Suprapubic skin (tissue), 3 donors: ENCODE measurements around the gene PHTF2.

ENCODE experiments used
- CTCF ChIP-seq, 2 donors: fragments of 200-600 bp in 1 of 2; fragments of 450-650 bp in 1 of 2; sonication (generic) in 1 of 2; IDR thresholded peaks; one replicate each; pipeline ENCODE4 v1.5.1; 2016 to 2019; ENCODE audit warnings: antibody characterized with exemption in 2 of 2, mild to moderate bottlenecking in 1 of 2, moderate library complexity in 1 of 2
- EP300 ChIP-seq: sonication (generic); formaldehyde crosslinking; IDR thresholded peaks from one replicate; pipeline ENCODE4 v1.6.1; 2017; ENCODE audit warnings: antibody characterized with exemption

- TF ChIP-seq CTCF (IDR thresholded peaks at IDR 0.05) (no peak), EP300 (no peak)
Observed at GRCh38 chr7:77991656-77992055, 193.1 kb downstream of the PHTF2 start.
